ENCODE data around the gene VANGL2.

DNA sequence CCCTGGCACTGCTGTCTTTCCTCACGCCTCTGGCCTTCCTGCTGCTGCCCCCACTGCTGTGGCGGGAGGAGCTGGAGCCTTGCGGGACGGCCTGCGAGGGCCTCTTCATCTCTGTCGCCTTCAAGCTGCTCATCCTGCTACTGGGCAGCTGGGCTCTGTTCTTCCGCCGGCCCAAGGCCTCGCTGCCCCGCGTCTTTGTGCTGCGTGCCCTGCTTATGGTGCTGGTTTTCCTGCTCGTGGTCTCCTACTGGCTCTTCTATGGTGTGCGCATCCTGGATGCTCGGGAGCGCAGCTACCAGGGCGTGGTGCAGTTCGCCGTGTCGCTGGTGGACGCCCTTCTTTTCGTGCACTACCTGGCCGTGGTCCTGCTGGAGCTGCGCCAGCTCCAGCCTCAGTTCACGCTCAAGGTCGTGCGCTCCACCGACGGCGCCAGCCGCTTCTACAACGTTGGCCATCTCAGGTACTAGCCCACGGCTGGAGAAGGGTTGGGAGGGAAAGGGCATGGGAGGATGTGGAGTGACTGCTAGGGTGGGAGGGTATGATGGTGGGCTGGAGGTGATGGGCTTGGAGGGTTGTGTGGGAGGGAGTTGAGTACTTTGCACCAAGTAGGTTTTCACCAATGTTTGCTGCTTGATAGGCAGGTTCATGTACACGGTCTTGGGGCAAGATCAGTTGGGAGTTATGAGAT lies 18.9 kb downstream of the VANGL2 start:
- TF ChIP-seq, protein P1, sequence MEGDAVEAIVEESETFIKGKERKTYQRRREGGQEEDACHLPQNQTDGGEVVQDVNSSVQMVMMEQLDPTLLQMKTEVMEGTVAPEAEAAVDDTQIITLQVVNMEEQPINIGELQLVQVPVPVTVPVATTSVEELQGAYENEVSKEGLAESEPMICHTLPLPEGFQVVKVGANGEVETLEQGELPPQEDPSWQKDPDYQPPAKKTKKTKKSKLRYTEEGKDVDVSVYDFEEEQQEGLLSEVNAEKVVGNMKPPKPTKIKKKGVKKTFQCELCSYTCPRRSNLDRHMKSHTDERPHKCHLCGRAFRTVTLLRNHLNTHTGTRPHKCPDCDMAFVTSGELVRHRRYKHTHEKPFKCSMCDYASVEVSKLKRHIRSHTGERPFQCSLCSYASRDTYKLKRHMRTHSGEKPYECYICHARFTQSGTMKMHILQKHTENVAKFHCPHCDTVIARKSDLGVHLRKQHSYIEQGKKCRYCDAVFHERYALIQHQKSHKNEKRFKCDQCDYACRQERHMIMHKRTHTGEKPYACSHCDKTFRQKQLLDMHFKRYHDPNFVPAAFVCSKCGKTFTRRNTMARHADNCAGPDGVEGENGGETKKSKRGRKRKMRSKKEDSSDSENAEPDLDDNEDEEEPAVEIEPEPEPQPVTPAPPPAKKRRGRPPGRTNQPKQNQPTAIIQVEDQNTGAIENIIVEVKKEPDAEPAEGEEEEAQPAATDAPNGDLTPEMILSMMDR (conservative IDR thresholded peaks at IDR 0.05; ENCODE audit: low read length): no peak
- TF ChIP-seq EZH2phosphoT487 (IDR thresholded peaks at IDR 0.05; ENCODE audit: borderline replicate concordance, low read depth, low read length): no peak

Measured in OCI-LY7 (cell line).